ENCODE data around the gene SLC4A11. TPM values are rescaled to one million over a fixed set of nuclear protein-coding genes. Genes with fewer than 3 reads are reported as not detected.

Gene SLC4A11
- total RNA-seq, 1 experiment from 2014 or later = 26.8 TPM

DNA sequence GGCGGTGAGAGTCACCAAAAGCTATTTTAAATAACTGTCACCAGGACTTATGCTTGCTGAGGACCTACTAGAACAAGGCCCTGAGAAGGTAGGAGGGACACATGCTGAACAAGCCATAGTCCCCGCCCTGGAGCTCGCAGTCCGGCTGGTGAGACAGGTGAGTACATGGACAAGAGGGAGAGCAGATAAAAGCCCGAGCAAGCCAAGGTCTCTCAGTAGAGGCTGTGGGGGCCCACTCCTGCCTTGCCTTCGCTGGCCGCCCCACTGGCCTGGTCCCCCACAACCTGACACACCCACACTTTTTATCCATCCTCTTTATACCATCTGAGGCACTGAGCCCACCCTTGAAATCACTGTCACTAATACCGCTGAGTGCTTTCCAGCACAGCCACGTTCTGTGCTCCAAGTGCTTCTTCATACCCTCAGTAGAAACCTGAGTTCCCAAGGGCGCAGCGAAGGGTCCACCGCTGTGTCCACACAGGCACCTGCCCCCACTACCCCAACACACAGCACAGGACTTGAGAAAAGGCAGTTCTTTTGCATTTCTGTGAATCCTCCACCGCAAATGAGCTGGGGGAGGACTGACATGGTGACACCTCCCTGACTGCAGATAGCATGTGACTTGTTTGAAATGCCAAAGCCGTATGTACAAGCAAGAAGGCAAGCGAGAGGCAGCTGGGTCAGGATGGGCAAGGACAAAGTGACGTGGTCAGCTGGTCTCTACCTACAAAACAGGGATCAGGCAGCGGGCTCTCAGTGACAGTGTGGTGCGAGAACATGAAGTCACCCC is 46.6 kb downstream of the SLC4A11 start:
- Histone ChIP-seq H3K9me3 (ENCODE audit: low read length) (no peaks in the 10 kb centered on the region), H3K27ac (ENCODE audit: low read length) (no peak overlapping the region), H3F3A (ENCODE audit: low read length, unreplicated experiment) (no peaks in the 10 kb centered on the region), H3K36me3 (ENCODE audit: low read depth, low read length) (peaks cover 58% of the 10 kb centered on the region), H3K4me2 (ENCODE audit: low read length) (no peak overlapping the region), H2AFZ (ENCODE audit: low read length) (no peak overlapping the region), H3K4me1 (ENCODE audit: insufficient read depth, low read length) (no peaks in the 10 kb centered on the region), H3K79me2 (ENCODE audit: low read length) (no peaks in the 10 kb centered on the region), H4K20me1 (ENCODE audit: low read length) (no peaks in the 10 kb centered on the region), H3K4me3 (ENCODE audit: low read length) (no peak overlapping the region), H3K27me3 (ENCODE audit: low read length) (no peaks in the 10 kb centered on the region), H3K9me2 (replicated peaks; ENCODE audit: low read length) (no peaks in the 10 kb centered on the region), H3K9ac (ENCODE audit: low read length) (no peak overlapping the region)
- intact Hi-C loops (cut with micrococcal nuclease) = no loop called here
- no peak for ATAC-seq
- TF ChIP-seq EZH2 (IDR thresholded peaks at IDR 0.05; ENCODE audit: low read length, unreplicated experiment) (no peak), EZH2phosphoT487 (IDR thresholded peaks at IDR 0.05; ENCODE audit: borderline replicate concordance, low read length) (no peak)
- TF ChIP-seq, protein P1, sequence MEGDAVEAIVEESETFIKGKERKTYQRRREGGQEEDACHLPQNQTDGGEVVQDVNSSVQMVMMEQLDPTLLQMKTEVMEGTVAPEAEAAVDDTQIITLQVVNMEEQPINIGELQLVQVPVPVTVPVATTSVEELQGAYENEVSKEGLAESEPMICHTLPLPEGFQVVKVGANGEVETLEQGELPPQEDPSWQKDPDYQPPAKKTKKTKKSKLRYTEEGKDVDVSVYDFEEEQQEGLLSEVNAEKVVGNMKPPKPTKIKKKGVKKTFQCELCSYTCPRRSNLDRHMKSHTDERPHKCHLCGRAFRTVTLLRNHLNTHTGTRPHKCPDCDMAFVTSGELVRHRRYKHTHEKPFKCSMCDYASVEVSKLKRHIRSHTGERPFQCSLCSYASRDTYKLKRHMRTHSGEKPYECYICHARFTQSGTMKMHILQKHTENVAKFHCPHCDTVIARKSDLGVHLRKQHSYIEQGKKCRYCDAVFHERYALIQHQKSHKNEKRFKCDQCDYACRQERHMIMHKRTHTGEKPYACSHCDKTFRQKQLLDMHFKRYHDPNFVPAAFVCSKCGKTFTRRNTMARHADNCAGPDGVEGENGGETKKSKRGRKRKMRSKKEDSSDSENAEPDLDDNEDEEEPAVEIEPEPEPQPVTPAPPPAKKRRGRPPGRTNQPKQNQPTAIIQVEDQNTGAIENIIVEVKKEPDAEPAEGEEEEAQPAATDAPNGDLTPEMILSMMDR (conservative IDR thresholded peaks at IDR 0.05; ENCODE audit: low read depth, low read length) = no peak
- DNase-seq = no peak
- CTCF ChIA-PET = no interaction called here
- POLR2A ChIA-PET (ENCODE audit: unreplicated experiment) = no interaction called here
- BruUV-seq (replicated peaks) = no TSS peak

DNA sequence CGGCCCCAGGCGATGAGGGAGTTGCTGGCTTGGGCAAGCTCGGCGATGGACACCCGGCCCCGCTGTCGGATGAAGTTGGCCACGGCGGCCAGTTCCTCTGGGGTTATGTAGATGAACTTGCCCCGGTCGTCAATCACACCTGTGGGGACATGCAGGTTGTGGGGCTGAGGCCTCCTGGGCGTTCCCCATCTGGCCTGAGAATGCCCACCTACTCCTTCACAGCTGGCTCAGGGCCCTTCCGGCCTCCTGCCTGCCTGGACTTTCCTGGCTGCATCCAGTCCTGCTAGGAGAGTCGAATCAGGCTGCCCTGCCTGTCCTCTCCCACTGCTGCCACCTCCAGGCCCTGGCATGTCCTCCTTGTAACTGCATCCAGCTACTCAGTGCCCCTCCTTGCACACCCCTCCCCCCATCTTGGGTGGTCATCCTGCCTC is 48.3 kb downstream of the SLC4A11 start:
- H2AFZ ChIP-seq (ENCODE audit: low read length) = no peak overlapping the region
- H3K9ac ChIP-seq (ENCODE audit: low read length) = no peak overlapping the region
- H3K4me3 ChIP-seq (ENCODE audit: low read length) = no peak overlapping the region
- no peaks in the 10 kb centered on the region for H3K4me1 ChIP-seq (ENCODE audit: insufficient read depth, low read length)
- DNase-seq (no peak), ATAC-seq (no peak)
- ChIA-PET POLR2A (ENCODE audit: unreplicated experiment) (no interaction called here), CTCF (no interaction called here)
- TF ChIP-seq, protein P1 (conservative IDR thresholded peaks at IDR 0.05; ENCODE audit: low read depth, low read length) = no peak
- TF ChIP-seq EZH2phosphoT487 (IDR thresholded peaks at IDR 0.05; ENCODE audit: borderline replicate concordance, low read length) = no peak
- no peak for TF ChIP-seq EZH2 (IDR thresholded peaks at IDR 0.05; ENCODE audit: low read length, unreplicated experiment)
- BruUV-seq (replicated peaks) = no TSS peak
- intact Hi-C loops (cut with micrococcal nuclease) = no loop called here
- H3K27ac ChIP-seq (ENCODE audit: low read length) = no peak overlapping the region
- no peaks in the 10 kb centered on the region for H3F3A ChIP-seq (ENCODE audit: low read length, unreplicated experiment)
- no peaks in the 10 kb centered on the region for H3K27me3 ChIP-seq (ENCODE audit: low read length)
- no peaks in the 10 kb centered on the region for H3K79me2 ChIP-seq (ENCODE audit: low read length)
- no peak overlapping the region for H3K4me2 ChIP-seq (ENCODE audit: low read length)
- H3K36me3 ChIP-seq (ENCODE audit: low read depth, low read length) = peaks cover 46% of the 10 kb centered on the region
- H3K9me3 ChIP-seq (ENCODE audit: low read length) = no peaks in the 10 kb centered on the region
- no peaks in the 10 kb centered on the region for H4K20me1 ChIP-seq (ENCODE audit: low read length)
- H3K9me2 ChIP-seq (replicated peaks; ENCODE audit: low read length) = no peaks in the 10 kb centered on the region

DNA sequence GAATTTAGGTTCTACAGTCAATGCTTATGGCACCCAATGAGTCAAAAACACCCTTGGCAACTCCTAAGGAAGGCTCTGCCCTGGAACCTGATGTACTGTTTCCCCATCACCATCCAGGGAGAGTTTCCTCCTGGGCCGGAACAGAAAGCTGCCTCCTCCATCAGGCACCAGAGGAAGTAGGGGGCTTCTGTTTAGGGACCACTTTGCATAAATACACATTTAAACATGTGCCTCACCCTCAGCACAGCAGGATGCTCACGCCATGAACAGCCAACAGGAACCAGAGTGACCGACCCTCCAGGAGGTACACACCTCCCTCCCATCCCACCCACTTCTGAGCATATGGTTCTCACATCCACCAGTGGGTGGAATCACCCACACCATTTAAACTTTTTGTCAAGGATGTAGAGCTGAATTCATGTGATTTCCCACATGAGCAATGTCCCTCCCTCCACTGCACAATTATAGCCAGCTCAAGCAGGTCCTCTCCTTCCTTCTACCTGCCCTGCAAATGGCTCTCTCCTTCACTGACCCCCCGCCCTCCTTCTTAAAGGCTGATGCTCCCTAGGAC is 49.3 kb downstream of the SLC4A11 start:
- intact Hi-C loops (cut with micrococcal nuclease) = no loop called here
- no peak overlapping the region for H3K4me2 ChIP-seq (ENCODE audit: low read length)
- no peaks in the 10 kb centered on the region for H3K79me2 ChIP-seq (ENCODE audit: low read length)
- H3K9ac ChIP-seq (ENCODE audit: low read length) = no peak overlapping the region
- no peaks in the 10 kb centered on the region for H3K9me2 ChIP-seq (replicated peaks; ENCODE audit: low read length)
- H3F3A ChIP-seq (ENCODE audit: low read length, unreplicated experiment) = no peaks in the 10 kb centered on the region
- ATAC-seq (no peak), DNase-seq (no peak)
- POLR2A ChIA-PET (ENCODE audit: unreplicated experiment) = no interaction called here
- H3K4me1 ChIP-seq (ENCODE audit: insufficient read depth, low read length) = no peaks in the 10 kb centered on the region
- no peak overlapping the region for H2AFZ ChIP-seq (ENCODE audit: low read length)
- H3K9me3 ChIP-seq (ENCODE audit: low read length) = no peaks in the 10 kb centered on the region
- TF ChIP-seq EZH2phosphoT487 (IDR thresholded peaks at IDR 0.05; ENCODE audit: borderline replicate concordance, low read length) = no peak
- TF ChIP-seq EZH2 (IDR thresholded peaks at IDR 0.05; ENCODE audit: low read length, unreplicated experiment) = no peak
- TF ChIP-seq, protein P1 (conservative IDR thresholded peaks at IDR 0.05; ENCODE audit: low read depth, low read length) = no peak
- CTCF ChIA-PET = no interaction called here
- peaks cover 36% of the 10 kb centered on the region for H3K36me3 ChIP-seq (ENCODE audit: low read depth, low read length)
- no peaks in the 10 kb centered on the region for H3K27me3 ChIP-seq (ENCODE audit: low read length)
- H3K4me3 ChIP-seq (ENCODE audit: low read length) = no peak overlapping the region
- BruUV-seq (replicated peaks) = no TSS peak
- H4K20me1 ChIP-seq (ENCODE audit: low read length) = no peaks in the 10 kb centered on the region
- no peak overlapping the region for H3K27ac ChIP-seq (ENCODE audit: low read length)
